ENCODE results near the gene TIMM44. TPM values are rescaled to one million over a fixed set of nuclear protein-coding genes. Genes with fewer than 3 reads are reported as not detected.
"Not testable (repeated sequence)": the region's sequence is repeated elsewhere in the genome, so short reads cannot be mapped to it uniquely, and the experiment has no call there.

TIMM44 gene
- total RNA-seq, 1 experiment from 2014 or later = 72.8 TPM

- Histone ChIP-seq H3K27ac (no peak overlapping the region), H3K27me3 (ENCODE audit: insufficient read depth, low read depth) (no peaks in the 10 kb centered on the region), H3K79me2 (ENCODE audit: low read depth) (peaks cover 46% of the 10 kb centered on the region), H3F3A (ENCODE audit: insufficient read depth, low read depth) (peaks cover 49% of the 10 kb centered on the region), H4K20me1 (ENCODE audit: insufficient read depth) (no peaks in the 10 kb centered on the region), H3K4me3 (no peak overlapping the region), H2AFZ (no peak overlapping the region), H3K36me3 (ENCODE audit: low read depth) (0 out of 2 replicates have a peak, but pooled peaks cover 6% of the 10 kb centered on the region), H3K9me2 (ENCODE audit: insufficient read depth) (no peaks in the 10 kb centered on the region), H3K4me1 (replicated peaks; ENCODE audit: insufficient read depth) (peaks cover 40% of the 10 kb centered on the region), H3K9me3 (ENCODE audit: insufficient read depth, low read depth) (no peaks in the 10 kb centered on the region), H3K4me2 (no peak overlapping the region)
- CTCF ChIA-PET = interaction anchor here (0.5 kb wide), 1 partner anchor 536 kb away, joined by 3 read pairs; no protein-coding TSS in a partner anchor
- DNase-seq = no peak
- POLR2A ChIA-PET (ENCODE audit: unreplicated experiment) = interaction anchor here (0.6 kb wide), 1 partner anchor 31 kb away, joined by 3 read pairs; no protein-coding TSS in a partner anchor
- intact Hi-C loops (cut with micrococcal nuclease; ENCODE audit: unreplicated experiment) = no loop called here
- TF ChIP-seq CTCF (conservative IDR thresholded peaks at IDR 0.05) (no peak), EZH2 (IDR thresholded peaks at IDR 0.05; ENCODE audit: low read depth) (no peak)
- no TSS peak for BruUV-seq (replicated peaks)
These were observed 46.2 kb downstream of the TIMM44 start for GRCh38 chr19:7897292-7897691.

- H3K4me2 ChIP-seq = peak overlapping the region; percentile 66
- H3K27ac ChIP-seq = peak overlapping the region; percentile 82
These were observed 47.9 kb downstream of the TIMM44 start for GRCh38 chr19:7895565-7895964.

GRCh38 chr19:7894612-7895309 lies 48.7 kb downstream of the TIMM44 start:
- peaks cover 34% of the 10 kb centered on the region for H3F3A ChIP-seq (ENCODE audit: insufficient read depth, low read depth)
- peaks cover 39% of the 10 kb centered on the region for H3K4me1 ChIP-seq (replicated peaks; ENCODE audit: insufficient read depth)
- ChIA-PET CTCF (no interaction called here), POLR2A (ENCODE audit: unreplicated experiment) (interaction anchor here (0.6 to 0.7 kb wide), 2 partner anchors 26 to 774 kb away, joined by 4 to 39 read pairs; no protein-coding TSS in a partner anchor)
- no peak overlapping the region; the same call in 1 of the 2 replicates for H2AFZ ChIP-seq
- intact Hi-C loops (cut with micrococcal nuclease; ENCODE audit: unreplicated experiment) = loop anchor here (1.0 kb wide), 1 partner anchor 9 kb away; the partner anchor contains the start of gene MAP2K7
- TSS peak; percentile 67 for BruUV-seq (replicated peaks)
- peak overlapping the region; percentile 30; the same call in 1 of the 2 replicates for H3K4me3 ChIP-seq
- H3K4me2 ChIP-seq = peak overlapping the region; percentile 66
- peak; percentile 92 for DNase-seq
- no peaks in the 10 kb centered on the region for H3K9me3 ChIP-seq (ENCODE audit: insufficient read depth, low read depth)
- no peaks in the 10 kb centered on the region for H4K20me1 ChIP-seq (ENCODE audit: insufficient read depth)
- TF ChIP-seq EZH2 (IDR thresholded peaks at IDR 0.05; ENCODE audit: low read depth) (no peak), CTCF (conservative IDR thresholded peaks at IDR 0.05) (no peak; the same call in 1 of the 2 replicates)
- H3K27me3 ChIP-seq (ENCODE audit: insufficient read depth, low read depth) = no peaks in the 10 kb centered on the region
- peak overlapping the region; percentile 82 for H3K27ac ChIP-seq
- no peaks in the 10 kb centered on the region for H3K9me2 ChIP-seq (ENCODE audit: insufficient read depth)
- H3K36me3 ChIP-seq (ENCODE audit: low read depth) = 0 out of 2 replicates have a peak, but pooled peaks cover 6% of the 10 kb centered on the region
- H3K79me2 ChIP-seq (ENCODE audit: low read depth) = peaks cover 56% of the 10 kb centered on the region

More at GRCh38 chr19:7895565-7895964, 47.9 kb downstream of the TIMM44 start:
- Histone ChIP-seq H3F3A (ENCODE audit: insufficient read depth, low read depth) (peaks cover 35% of the 10 kb centered on the region), H3K9me2 (ENCODE audit: insufficient read depth) (no peaks in the 10 kb centered on the region), H3K4me3 (peak overlapping the region; percentile 30; the same call in 1 of the 2 replicates), H3K79me2 (ENCODE audit: low read depth) (peaks cover 49% of the 10 kb centered on the region), H3K36me3 (ENCODE audit: low read depth) (0 out of 2 replicates have a peak, but pooled peaks cover 6% of the 10 kb centered on the region), H3K4me1 (replicated peaks; ENCODE audit: insufficient read depth) (peaks cover 36% of the 10 kb centered on the region), H3K27me3 (ENCODE audit: insufficient read depth, low read depth) (no peaks in the 10 kb centered on the region), H3K9me3 (ENCODE audit: insufficient read depth, low read depth) (no peaks in the 10 kb centered on the region), H4K20me1 (ENCODE audit: insufficient read depth) (no peaks in the 10 kb centered on the region), H2AFZ (no peak overlapping the region)
- intact Hi-C loops (cut with micrococcal nuclease; ENCODE audit: unreplicated experiment) = loop anchor here (1.0 kb wide), 1 partner anchor 8 kb away; the partner anchor contains the start of gene MAP2K7
- BruUV-seq (replicated peaks) = no TSS peak
- no peak for DNase-seq
- TF ChIP-seq CTCF (conservative IDR thresholded peaks at IDR 0.05) (no peak), EZH2 (IDR thresholded peaks at IDR 0.05; ENCODE audit: low read depth) (no peak)
- POLR2A ChIA-PET (ENCODE audit: unreplicated experiment) = no interaction called here
- CTCF ChIA-PET = no interaction called here

- CTCF ChIA-PET; H3K4me3 ChIP-seq; H2AFZ ChIP-seq; intact Hi-C loops (cut with micrococcal nuclease; ENCODE audit: unreplicated experiment); H4K20me1 ChIP-seq (ENCODE audit: insufficient read depth); DNase-seq; H3K36me3 ChIP-seq (ENCODE audit: low read depth); H3K9me2 ChIP-seq (ENCODE audit: insufficient read depth); H3K27me3 ChIP-seq (ENCODE audit: insufficient read depth, low read depth); H3K9me3 ChIP-seq (ENCODE audit: insufficient read depth, low read depth); POLR2A ChIA-PET (ENCODE audit: unreplicated experiment); BruUV-seq (replicated peaks): not testable (repeated sequence)
- Histone ChIP-seq H3K4me2 (peak overlapping the region; percentile 66), H3K27ac (peak overlapping the region; percentile 82), H3F3A (ENCODE audit: insufficient read depth, low read depth) (peaks cover 34% of the 10 kb centered on the region), H3K79me2 (ENCODE audit: low read depth) (peaks cover 69% of the 10 kb centered on the region), H3K4me1 (replicated peaks; ENCODE audit: insufficient read depth) (peaks cover 48% of the 10 kb centered on the region)
These were observed 49.9 kb downstream of the TIMM44 start for GRCh38 chr19:7893362-7894101.
